Upper lobe of left lung (tissue), 4 donors: ENCODE results near the gene TP73.

Experiments used
- EP300 ChIP-seq, 4 donors: sonication (generic); formaldehyde crosslinking; IDR thresholded peaks; one replicate each; pipeline ENCODE4 v1.5.1; 2017; ENCODE audit warnings: antibody characterized with exemption in 4 of 4, control low read depth in 2 of 4
- POLR2AphosphoS5 ChIP-seq, 2 donors: sonication (generic); formaldehyde crosslinking; IDR thresholded peaks; one replicate each; pipeline ENCODE4 v1.5.1; 2017; ENCODE audit warnings: antibody characterized with exemption in 2 of 2
- TF ChIP-seq, protein P1 (sequence below), 6 experiments: fragments of 450-650 bp in 4 of 6; fragments of 200-600 bp in 2 of 6; sonication (generic) in 2 of 6; IDR thresholded peaks; one replicate each; pipeline ENCODE4 v1.5.1; 2016 to 2019; ENCODE audit warnings: antibody characterized with exemption in 6 of 6

DNA sequence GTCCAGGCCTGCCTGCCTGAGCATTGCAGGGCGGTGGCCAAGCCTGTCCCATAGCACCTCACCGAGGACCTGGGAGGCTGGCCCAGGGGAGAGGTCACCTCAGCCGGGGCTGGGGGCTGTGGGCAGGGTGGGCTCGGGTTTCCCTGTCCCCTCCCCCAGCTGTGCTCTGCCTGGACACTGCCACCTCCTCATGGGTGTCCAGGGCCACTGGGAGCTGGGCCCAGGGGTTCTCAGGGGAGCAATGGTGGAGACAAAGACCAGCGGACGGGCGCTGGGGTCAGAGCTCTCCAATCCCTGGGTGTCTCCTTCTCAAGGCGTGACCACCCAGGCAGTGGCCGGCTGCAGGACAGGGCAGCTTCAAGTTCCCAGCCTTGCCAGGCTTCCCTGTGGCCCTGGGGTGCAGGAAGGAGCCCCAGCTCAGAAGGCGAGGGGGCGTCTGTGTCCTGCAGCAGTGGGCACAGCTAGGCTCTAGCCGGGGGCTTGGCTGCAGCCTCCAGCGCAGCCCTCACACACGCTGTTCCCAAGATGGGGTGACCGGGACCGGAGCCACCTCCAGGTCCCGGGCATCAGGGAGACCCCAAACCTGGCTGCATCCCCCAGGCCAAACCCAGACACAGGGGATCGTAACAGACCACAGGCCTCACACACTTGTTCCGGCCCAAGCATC, 29.0 kb downstream of the TP73 start:
- no peak for TF ChIP-seq POLR2AphosphoS5 (IDR thresholded peaks at IDR 0.05)
- TF ChIP-seq, protein P1, sequence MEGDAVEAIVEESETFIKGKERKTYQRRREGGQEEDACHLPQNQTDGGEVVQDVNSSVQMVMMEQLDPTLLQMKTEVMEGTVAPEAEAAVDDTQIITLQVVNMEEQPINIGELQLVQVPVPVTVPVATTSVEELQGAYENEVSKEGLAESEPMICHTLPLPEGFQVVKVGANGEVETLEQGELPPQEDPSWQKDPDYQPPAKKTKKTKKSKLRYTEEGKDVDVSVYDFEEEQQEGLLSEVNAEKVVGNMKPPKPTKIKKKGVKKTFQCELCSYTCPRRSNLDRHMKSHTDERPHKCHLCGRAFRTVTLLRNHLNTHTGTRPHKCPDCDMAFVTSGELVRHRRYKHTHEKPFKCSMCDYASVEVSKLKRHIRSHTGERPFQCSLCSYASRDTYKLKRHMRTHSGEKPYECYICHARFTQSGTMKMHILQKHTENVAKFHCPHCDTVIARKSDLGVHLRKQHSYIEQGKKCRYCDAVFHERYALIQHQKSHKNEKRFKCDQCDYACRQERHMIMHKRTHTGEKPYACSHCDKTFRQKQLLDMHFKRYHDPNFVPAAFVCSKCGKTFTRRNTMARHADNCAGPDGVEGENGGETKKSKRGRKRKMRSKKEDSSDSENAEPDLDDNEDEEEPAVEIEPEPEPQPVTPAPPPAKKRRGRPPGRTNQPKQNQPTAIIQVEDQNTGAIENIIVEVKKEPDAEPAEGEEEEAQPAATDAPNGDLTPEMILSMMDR (IDR thresholded peaks at IDR 0.05): no peak
- no peak for TF ChIP-seq EP300 (IDR thresholded peaks at IDR 0.05)
